Large intestine (tissue), 3 donors: Measurements from ENCODE around the gene FAM120A. TPM values are rescaled to one million over a fixed set of nuclear protein-coding genes. Genes with fewer than 3 reads are reported as not detected.
"Not testable (repeated sequence)": the region's sequence is repeated elsewhere in the genome, so short reads cannot be mapped to it uniquely, and the experiment has no call there.

Experiments
- DNase-seq, 2 donors: peaks; one replicate each; pipeline versions ENCODE4 v3.0.0 to v3.0.0-alpha.2; 2013
- H3K27ac ChIP-seq: one replicate; pipeline ENCODE4 v1.5.1; 2013; ENCODE audit warnings: low read length
- H3K27me3 ChIP-seq: 2 replicates; pipeline ENCODE4 v1.6.1; 2013; ENCODE audit warnings: low read length; ENCODE audit not compliant: control insufficient read depth, insufficient read depth
- H3K36me3 ChIP-seq: 2 replicates; pipeline ENCODE4 v1.6.1; 2013; ENCODE audit warnings: low read length; ENCODE audit not compliant: control insufficient read depth, insufficient read depth
- H3K4me1 ChIP-seq: one replicate; pipeline ENCODE4 v1.6.1; 2013; ENCODE audit warnings: low read length; ENCODE audit not compliant: control insufficient read depth, insufficient read depth
- H3K4me3 ChIP-seq: one replicate; pipeline ENCODE4 v1.5.1; 2013; ENCODE audit warnings: low read length
- H3K9me3 ChIP-seq: one replicate; pipeline ENCODE4 v1.6.1; 2013; ENCODE audit warnings: mild to moderate bottlenecking, low read depth, low read length, moderate library complexity; ENCODE audit not compliant: control insufficient read depth
- WGBS: methylation state at CpG from one replicate; pipeline ENCODE4 v1.1.5; 2013; ENCODE audit warnings: low lambda C conversion rate; ENCODE audit not compliant: insufficient coverage; 5-methylcytosine and 5-hydroxymethylcytosine counted together
- polyA plus RNA-seq: library from polyadenylated mRNA; unstranded; fragments of 120-200 nt; gene quantifications from one replicate; pipeline ENCODE4 v1.2.1, GENCODE V29; 2013

Gene FAM120A
- polyA plus RNA-seq, 1 donor: 80.8 TPM

DNA sequence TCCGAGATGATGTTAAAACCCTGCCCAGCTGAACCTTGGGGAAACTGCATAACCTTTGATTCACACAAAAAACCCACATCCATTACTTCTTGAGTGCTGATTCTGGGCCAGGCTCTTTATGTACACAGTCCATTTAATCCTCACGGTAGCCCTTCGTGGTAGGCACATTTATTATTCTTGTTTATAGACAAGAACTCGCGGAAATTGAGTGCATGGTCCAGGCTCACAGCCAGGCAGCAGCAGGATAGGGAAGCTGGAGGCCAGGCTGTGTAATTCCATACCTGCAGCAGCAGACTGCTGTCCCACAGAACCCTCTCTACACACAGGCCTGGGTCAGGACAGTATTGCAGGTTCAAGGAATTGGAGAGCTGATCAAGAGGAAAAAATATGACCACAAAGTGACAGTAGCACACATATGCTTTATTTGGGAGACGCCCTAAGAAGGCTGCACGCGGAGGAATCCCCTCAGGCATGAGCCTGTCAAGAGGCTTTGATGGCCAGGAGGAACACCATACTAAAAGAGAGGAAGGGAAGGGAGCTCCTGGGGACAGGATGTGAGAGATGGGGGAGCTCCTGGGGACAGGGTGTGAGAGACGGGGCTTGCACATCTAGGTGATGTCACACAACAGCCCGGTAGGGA is 28.4 kb upstream of the FAM120A start:
- DNase-seq: peak in 1 of 2 donors; percentile 13

DNA sequence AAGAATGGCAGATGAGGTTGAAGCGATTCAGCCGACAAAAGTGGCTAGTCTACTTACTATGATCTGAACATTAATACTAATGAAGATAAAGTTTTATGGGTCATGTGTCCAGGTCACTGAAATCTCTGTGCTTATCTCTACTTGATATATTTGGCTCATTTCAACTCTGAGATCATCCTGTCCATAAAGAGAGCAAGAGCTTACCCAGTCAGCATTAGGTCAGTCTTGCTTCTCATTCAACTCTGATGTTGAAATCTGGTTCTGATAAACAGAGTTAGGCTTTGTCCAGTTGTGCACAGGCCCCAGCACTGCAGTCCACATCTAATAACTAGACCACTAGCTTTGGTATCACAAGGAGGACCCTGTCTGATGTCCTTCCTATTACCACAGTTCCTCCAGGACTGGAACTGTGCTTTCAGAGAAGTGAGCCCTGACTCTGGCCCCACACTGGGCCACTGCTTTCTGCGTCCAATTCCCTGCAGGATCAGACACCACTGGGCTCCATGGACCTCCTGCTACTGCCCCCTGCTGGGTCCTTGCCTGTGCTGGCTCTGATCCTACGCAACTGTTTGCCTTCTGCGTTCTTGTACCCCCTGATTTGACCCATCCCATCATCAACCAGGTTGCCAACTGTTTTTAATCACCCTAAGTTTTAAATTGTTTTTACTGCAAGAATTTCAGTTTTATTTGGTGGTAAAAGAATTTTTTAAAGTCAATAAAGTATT is 23.7 kb upstream of the FAM120A start:
- peaks cover 8% of the 10 kb centered on the region for H3K4me1 ChIP-seq
- H3K4me3 ChIP-seq: no peak overlapping the region
- DNase-seq: peak; percentile 11 to 44
- WGBS: no CpG with 5 or more reads among the region's 5 CpGs
- no peaks in the 10 kb centered on the region for H3K9me3 ChIP-seq
- no peaks in the 10 kb centered on the region for H3K36me3 ChIP-seq
- H3K27me3 ChIP-seq: no peaks in the 10 kb centered on the region
- H3K27ac ChIP-seq: peak overlapping the region; percentile 62

More for the DNA sequence above, 28.4 kb upstream of the FAM120A start:
- no peaks in the 10 kb centered on the region for H3K36me3 ChIP-seq
- peaks cover 15% of the 10 kb centered on the region for H3K9me3 ChIP-seq
- H3K4me1 ChIP-seq: peaks cover 2% of the 10 kb centered on the region
- no peak overlapping the region for H3K4me3 ChIP-seq
- H3K27ac ChIP-seq: no peak overlapping the region
- H3K27me3 ChIP-seq: no peaks in the 10 kb centered on the region
- WGBS: no CpG with 5 or more reads among the region's 10 CpGs

DNA sequence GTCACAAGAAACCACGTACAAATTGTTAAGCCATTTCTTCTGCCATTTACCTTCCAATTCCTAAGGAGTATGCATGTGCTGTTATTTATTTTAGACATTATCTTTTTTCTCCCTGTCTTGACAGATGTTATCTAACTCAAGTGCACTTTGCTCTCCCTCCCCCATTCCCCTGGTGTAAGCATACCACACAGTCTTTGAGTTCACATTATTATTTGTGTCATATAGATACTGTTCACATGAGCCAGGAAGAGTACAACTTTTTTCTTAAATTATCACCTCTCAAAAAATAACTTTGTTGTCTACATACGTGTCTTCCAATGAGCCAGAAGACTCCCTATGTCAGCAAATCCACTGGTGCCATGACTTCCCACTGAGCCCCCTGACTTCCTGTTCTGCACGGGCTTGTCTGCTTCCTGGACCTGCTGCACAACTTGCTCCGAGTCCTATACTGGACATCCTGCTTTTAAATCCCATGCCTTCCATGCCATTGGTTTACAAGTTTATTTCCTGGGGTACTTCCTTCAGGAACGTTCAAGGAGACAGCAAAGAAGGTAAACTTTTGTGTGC is 19.9 kb upstream of the FAM120A start:
- Histone ChIP-seq H3K4me3 (peak overlapping the region; percentile 19), H3K27me3 (no peaks in the 10 kb centered on the region), H3K27ac (peak overlapping the region; percentile 65), H3K4me1 (peaks cover 8% of the 10 kb centered on the region), H3K36me3 (no peaks in the 10 kb centered on the region), H3K9me3 (no peaks in the 10 kb centered on the region)
- WGBS: 0% methylated on average over 1 of the region's 5 CpGs
- DNase-seq: peak; percentile 49 to 65

DNA sequence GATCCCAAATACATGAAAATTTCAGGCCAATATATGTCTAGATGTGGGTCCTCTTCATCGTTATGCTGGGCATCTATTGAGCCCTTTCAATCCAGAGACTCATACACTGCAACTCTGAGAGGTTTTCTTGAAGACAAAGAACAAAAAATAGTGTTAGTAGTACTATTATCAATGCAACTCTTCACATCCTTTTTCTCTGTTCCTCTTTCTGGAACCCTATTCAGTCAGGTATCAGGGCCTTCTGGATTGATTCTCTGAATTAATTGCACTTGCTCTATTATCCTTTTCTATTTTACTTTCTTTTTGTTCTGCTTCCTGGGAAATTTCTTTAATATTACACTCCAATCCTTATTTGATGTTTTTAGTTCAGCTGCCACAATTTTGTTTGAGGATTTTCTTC is 18.5 kb upstream of the FAM120A start:
- Histone ChIP-seq H3K4me1 (peaks cover 7% of the 10 kb centered on the region), H3K4me3 (no peak overlapping the region), H3K27ac (no peak overlapping the region), H3K36me3 (no peaks in the 10 kb centered on the region), H3K27me3 (no peaks in the 10 kb centered on the region), H3K9me3 (no peaks in the 10 kb centered on the region)
- WGBS: 100% methylated on average over 1 of the region's 1 CpG
- DNase-seq: no peak

DNA sequence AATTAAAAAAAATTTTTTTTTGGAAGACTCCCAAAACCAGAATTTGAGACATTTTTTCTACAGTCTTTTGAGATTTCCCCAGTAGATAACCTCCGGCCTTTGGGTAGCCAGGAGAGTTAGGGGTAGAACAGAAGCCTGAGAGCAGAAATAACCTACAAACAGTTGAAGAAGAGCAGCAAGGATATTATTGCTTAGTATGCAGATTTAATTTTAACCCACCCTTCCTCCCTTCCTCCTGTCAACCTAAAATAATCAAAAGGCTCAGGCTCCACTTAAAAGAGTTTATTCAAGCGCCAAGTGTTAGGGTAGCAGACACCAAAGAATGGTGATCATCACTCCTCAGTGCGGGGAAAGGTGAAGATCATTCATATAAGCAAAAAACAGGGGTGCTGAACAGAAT is 17.4 kb upstream of the FAM120A start:
- Histone ChIP-seq H3K36me3 (no peaks in the 10 kb centered on the region), H3K27me3 (no peaks in the 10 kb centered on the region), H3K4me3 (no peak overlapping the region), H3K4me1 (peaks cover 2% of the 10 kb centered on the region), H3K9me3 (no peaks in the 10 kb centered on the region), H3K27ac (no peak overlapping the region)
- DNase-seq: no peak
- no CpG with 5 or more reads among the region's 3 CpGs for WGBS

DNA sequence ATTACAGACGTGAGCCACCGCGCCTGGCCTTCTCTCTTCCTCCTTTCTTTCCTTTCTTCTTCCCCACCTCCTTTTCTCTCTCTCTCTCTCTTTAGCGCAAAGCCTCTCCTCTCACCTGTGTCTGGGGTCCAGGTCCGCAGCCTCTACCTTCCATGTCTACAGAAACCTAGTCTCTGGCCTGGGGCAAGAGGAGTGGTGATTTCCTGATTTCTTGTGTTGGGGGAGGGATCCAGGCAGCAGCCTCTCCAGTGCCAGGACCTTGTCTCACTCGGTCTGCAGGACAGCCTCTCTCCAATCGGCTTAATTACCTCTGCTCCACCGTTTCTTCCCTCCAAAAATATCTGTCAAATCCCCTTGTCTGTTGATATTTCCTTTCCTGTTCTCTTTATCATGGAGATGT is 16.1 kb upstream of the FAM120A start:
- Histone ChIP-seq H3K27me3 (no peaks in the 10 kb centered on the region), H3K4me3 (no peak overlapping the region), H3K36me3 (no peaks in the 10 kb centered on the region), H3K27ac (no peak overlapping the region), H3K9me3 (no peaks in the 10 kb centered on the region), H3K4me1 (peaks cover 2% of the 10 kb centered on the region)
- WGBS: 100% methylated on average over 3 of the region's 8 CpGs
- DNase-seq: no peak

DNA sequence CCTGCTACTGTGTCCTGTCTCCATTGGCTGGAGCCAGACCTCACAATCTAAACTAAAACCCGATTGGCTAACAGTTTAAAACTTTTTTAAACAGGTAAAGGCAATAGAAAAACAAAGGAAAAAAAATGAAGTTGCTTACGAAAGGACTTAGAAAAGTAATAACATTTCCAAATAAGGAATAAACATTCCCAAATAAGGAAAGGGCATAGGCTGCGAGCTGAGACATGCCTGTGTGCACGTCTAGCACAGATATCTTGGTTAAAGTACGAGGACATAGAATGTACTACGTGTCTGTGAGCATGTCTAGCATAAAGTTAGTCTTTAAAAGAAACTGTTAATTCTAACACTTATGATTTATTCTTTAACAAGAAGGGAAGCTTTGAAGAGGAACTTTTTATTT is 15.3 kb upstream of the FAM120A start:
- 88% methylated on average over 2 of the region's 6 CpGs for WGBS
- H3K27me3 ChIP-seq: no peaks in the 10 kb centered on the region

DNA sequence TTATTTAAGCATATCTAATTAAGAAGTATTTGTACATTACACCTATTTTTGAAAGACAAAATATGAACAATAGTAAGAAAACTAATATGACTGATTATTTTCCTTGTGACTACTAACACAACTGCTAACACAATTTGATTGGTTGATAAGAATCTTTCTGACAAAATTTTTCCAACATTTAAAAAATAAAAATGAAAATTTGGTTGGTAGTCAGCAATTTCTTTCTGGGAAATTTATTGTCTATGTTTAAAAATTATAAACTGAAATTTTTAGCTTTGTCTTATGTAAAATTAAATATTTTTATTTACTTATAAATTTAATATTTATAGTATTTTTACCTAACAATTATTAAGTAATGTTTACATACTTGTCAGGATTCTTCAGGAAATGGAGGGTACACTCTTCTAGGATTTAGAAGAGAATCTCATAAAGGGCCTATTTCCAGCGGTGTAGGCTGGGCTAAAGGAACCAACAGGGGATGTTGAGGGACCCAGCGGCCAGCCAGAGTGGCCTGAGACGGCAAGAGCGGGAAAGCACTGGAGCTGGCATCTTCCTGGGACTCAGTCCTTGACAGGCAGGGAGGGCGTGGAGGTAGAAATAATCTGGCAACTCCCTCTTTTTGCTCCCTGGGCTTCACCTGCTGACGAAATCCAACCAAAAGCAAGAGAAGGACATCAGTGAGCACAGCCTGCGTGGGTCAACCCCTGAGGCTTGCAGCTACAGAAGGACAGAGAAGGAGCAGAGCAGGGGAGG is 14.7 kb upstream of the FAM120A start:
- Histone ChIP-seq H3K4me3 (no peak overlapping the region), H3K9me3 (no peaks in the 10 kb centered on the region), H3K36me3 (no peaks in the 10 kb centered on the region), H3K4me1 (peaks cover under 1% of the 10 kb centered on the region), H3K27me3 (no peaks in the 10 kb centered on the region), H3K27ac (no peak overlapping the region)
- WGBS: 100% methylated on average over 1 of the region's 7 CpGs
- no peak for DNase-seq

More for the DNA sequence above, 15.3 kb upstream of the FAM120A start:
- DNase-seq: no peak
- Histone ChIP-seq H3K27ac (no peak overlapping the region), H3K4me3 (no peak overlapping the region), H3K9me3 (no peaks in the 10 kb centered on the region), H3K4me1 (peaks cover 2% of the 10 kb centered on the region), H3K36me3 (no peaks in the 10 kb centered on the region)

DNA sequence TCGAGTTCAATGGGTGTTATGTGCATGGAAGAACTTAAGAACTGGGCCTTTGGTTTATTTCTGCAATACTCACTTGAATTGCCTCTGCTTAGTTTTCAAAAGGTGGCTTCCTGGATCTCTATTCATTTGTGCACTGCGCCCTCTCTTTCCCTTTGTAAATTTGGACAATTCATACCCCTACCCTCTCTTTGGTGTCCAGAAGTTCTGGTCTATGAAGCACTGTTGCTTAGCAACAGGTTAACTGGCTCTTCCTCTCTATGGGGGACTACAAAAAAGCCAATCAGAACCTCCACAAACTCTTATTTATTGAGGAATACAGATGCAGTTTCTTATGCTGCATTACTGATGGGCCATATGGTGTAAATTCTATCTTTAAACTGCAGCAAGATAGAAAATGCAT is 13.5 kb upstream of the FAM120A start:
- 80% methylated on average over 1 of the region's 2 CpGs for WGBS
- DNase-seq: no peak

DNA sequence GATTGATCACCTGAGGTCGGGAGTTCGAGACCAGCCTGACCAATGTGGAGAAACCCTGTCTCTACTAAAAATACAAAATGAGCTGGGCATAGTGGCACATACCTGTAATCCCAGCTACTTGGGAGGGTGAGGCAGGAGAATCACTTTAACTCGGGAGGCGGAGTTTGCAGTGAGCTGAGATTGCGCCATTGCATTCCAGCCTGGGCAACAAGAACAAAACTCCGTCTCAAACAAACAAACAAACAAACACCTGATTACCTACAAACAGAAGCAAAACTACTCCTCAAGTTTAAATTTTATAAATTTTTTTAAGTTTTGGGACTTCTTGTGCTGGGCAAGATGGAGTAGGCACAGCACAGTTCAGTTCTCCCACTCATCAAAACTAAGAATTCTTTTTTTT is 12.2 kb upstream of the FAM120A start:
- not testable (repeated sequence) for H3K36me3 ChIP-seq, DNase-seq, H3K27me3 ChIP-seq, H3K27ac ChIP-seq, H3K4me3 ChIP-seq, H3K9me3 ChIP-seq, H3K4me1 ChIP-seq
- 100% methylated on average over 1 of the region's 6 CpGs for WGBS

More for the DNA sequence above, 13.5 kb upstream of the FAM120A start:
- H3K27me3 ChIP-seq: no peaks in the 10 kb centered on the region
- H3K36me3 ChIP-seq: no peaks in the 10 kb centered on the region
- no peak overlapping the region for H3K4me3 ChIP-seq
- H3K27ac ChIP-seq: no peak overlapping the region
- no peaks in the 10 kb centered on the region for H3K4me1 ChIP-seq
- no peaks in the 10 kb centered on the region for H3K9me3 ChIP-seq
